ENCODE results near the gene ARSG.
"Not testable (repeated sequence)": the region's sequence is repeated elsewhere in the genome, so short reads cannot be mapped to it uniquely, and the experiment has no call there.

The ARSG gene

GRCh38 chr17:68281965-68282364 lies 9.3 kb upstream of the ARSG start:
- not testable (repeated sequence) for DNase-seq

GRCh38 chr17:68288375-68288774 lies 2.9 kb upstream of the ARSG start:
- no peak for DNase-seq

- peak; percentile 42 for DNase-seq
Observed at GRCh38 chr17:68288804-68289203, 2.5 kb upstream of the ARSG start.

- no peak for DNase-seq
Observed at GRCh38 chr17:68289473-68289872, 1.8 kb upstream of the ARSG start.

GRCh38 chr17:68289936-68290267 lies 1.4 kb upstream of the ARSG start:
- no peak for DNase-seq

- DNase-seq = peak; percentile 59
Observed at GRCh38 chr17:68290268-68290954, 884 bp upstream of the ARSG start.

GRCh38 chr17:68291836-68292688 lies 767 bp downstream of the ARSG start:
- peak; percentile 90 for DNase-seq

GRCh38 chr17:68292689-68293040 lies 1.4 kb downstream of the ARSG start:
- no peak for DNase-seq

GRCh38 chr17:68293490-68294195 lies 2.3 kb downstream of the ARSG start:
- DNase-seq = no peak

- no peak for DNase-seq
Observed at GRCh38 chr17:68294196-68294555, 2.9 kb downstream of the ARSG start.

GRCh38 chr17:68294617-68295016 lies 3.3 kb downstream of the ARSG start:
- no peak for DNase-seq

GRCh38 chr17:68295086-68295485 lies 3.8 kb downstream of the ARSG start:
- DNase-seq = peak; percentile 74

- peak; percentile 57 for DNase-seq
Observed at GRCh38 chr17:68296217-68297191, 5.2 kb downstream of the ARSG start.

- DNase-seq = no peak
Observed at GRCh38 chr17:68297195-68297594, 5.9 kb downstream of the ARSG start.

GRCh38 chr17:68298601-68299000 lies 7.3 kb downstream of the ARSG start:
- no peak for DNase-seq

GRCh38 chr17:68299817-68300216 lies 8.5 kb downstream of the ARSG start:
- no peak for DNase-seq

- no peak for DNase-seq
Observed at GRCh38 chr17:68301438-68301959, 10.2 kb downstream of the ARSG start.

GRCh38 chr17:68302066-68302564 lies 10.8 kb downstream of the ARSG start:
- DNase-seq = no peak

- DNase-seq = no peak
Observed at GRCh38 chr17:68302666-68303065, 11.4 kb downstream of the ARSG start.

- no peak for DNase-seq
Observed at GRCh38 chr17:68304706-68305105, 13.4 kb downstream of the ARSG start.

- DNase-seq = no peak
Observed at GRCh38 chr17:68305142-68305541, 13.8 kb downstream of the ARSG start.

GRCh38 chr17:68306819-68307218 lies 15.5 kb downstream of the ARSG start:
- no peak for DNase-seq
